ENCODE measurements around the gene XG. TPM values are rescaled to one million over a fixed set of nuclear protein-coding genes. Genes with fewer than 3 reads are reported as not detected.

The XG gene
- total and polyA plus RNA-seq, 9 of the 15 experiments (the other 6 are each of a cell fraction or from before 2014, with no cell fraction given), result 0.03 to 0.12 TPM; not detected in 7

GRCh38 chrX:2782778-2783177 is 30.9 kb downstream of the XG start (continued):
- no peak for TF ChIP-seq LCOR (CRISPR knock-in tag; IDR thresholded peaks at IDR 0.05)
- TF ChIP-seq SRSF3 (IDR thresholded peaks at IDR 0.05; ENCODE audit: insufficient read depth, low read length), result no peak
- no peak for TF ChIP-seq RB1 (IDR thresholded peaks at IDR 0.05; ENCODE audit: low read depth)
- peak; percentile 81; the same call in 1 of the 2 replicates for TF ChIP-seq ZNF668 (CRISPR knock-in tag; IDR thresholded peaks at IDR 0.05)
- no peak for TF ChIP-seq SNIP1 (IDR thresholded peaks at IDR 0.05; ENCODE audit: low read depth)
- peak; percentile 57; the same call in 1 of the 2 replicates for TF ChIP-seq ZNF583 (CRISPR knock-in tag; IDR thresholded peaks at IDR 0.05)
- no peak for TF ChIP-seq NELFE (IDR thresholded peaks at IDR 0.05; ENCODE audit: insufficient read depth, insufficient read length)
- no peak for TF ChIP-seq ZNF165 (CRISPR knock-in tag; IDR thresholded peaks at IDR 0.05; ENCODE audit: borderline replicate concordance)
- TF ChIP-seq ZNF395 (CRISPR knock-in tag; IDR thresholded peaks at IDR 0.05), result 0 out of 2 replicates have a peak, but pooled peaks have one; percentile 46
- peak; percentile 72 for TF ChIP-seq SMAD4 (CRISPR knock-in tag; conservative IDR thresholded peaks at IDR 0.05)
- TF ChIP-seq ZNF239 (CRISPR knock-in tag; IDR thresholded peaks at IDR 0.05), result peak; percentile 46; the same call in 1 of the 2 replicates
- no peak for TF ChIP-seq ZNF740 (CRISPR knock-in tag; IDR thresholded peaks at IDR 0.05)
- peak in 1 of 2 experiments; percentile 68; a peak in 1 of 4 replicates for TF ChIP-seq ZNF740 (tag; IDR thresholded peaks at IDR 0.05)
- peak in 1 of 2 experiments; percentile 50; a peak in 1 of 4 replicates for TF ChIP-seq ZNF639 (CRISPR knock-in tag; conservative IDR thresholded peaks at IDR 0.05 in 1 of 2, IDR thresholded peaks at IDR 0.05 in 1 of 2)
- TF ChIP-seq THRB (CRISPR knock-in tag; conservative IDR thresholded peaks at IDR 0.05), result no peak
- TF ChIP-seq PTRF (tag; IDR thresholded peaks at IDR 0.05), result peak; percentile 84
- no peak for TF ChIP-seq CGGBP1 (CRISPR knock-in tag; IDR thresholded peaks at IDR 0.05)
- TF ChIP-seq TCFL5 (CRISPR knock-in tag; conservative IDR thresholded peaks at IDR 0.05), result 0 out of 2 replicates have a peak, but pooled peaks have one; percentile 46
- no peak for TF ChIP-seq CREBBP (IDR thresholded peaks at IDR 0.05; ENCODE audit: low read depth, low read length)
- no peak for TF ChIP-seq HBP1 (CRISPR knock-in tag; IDR thresholded peaks at IDR 0.05)
- no peak for TF ChIP-seq ID3 (CRISPR knock-in tag; IDR thresholded peaks at IDR 0.05)
- peak; percentile 73 for TF ChIP-seq ID3 (tag; IDR thresholded peaks at IDR 0.05)
